Neural crest cell (in vitro differentiated cells): ENCODE measurements around the gene NPAS3. TPM values are rescaled to one million over a fixed set of nuclear protein-coding genes. Genes with fewer than 3 reads are reported as not detected.

ENCODE experiments used
- DNase-seq: peaks from one replicate; pipeline ENCODE4 v3.0.0; 2021; ENCODE audit warnings: low read depth, mixed read lengths, low spot score
- H3K27ac Mint-ChIP-seq: one replicate; pipeline ENCODE4 v1.8.0; 2021; ENCODE audit warnings: mild to moderate bottlenecking, mixed read lengths; ENCODE audit not compliant: unreplicated experiment
- H3K27me3 Mint-ChIP-seq: 2 replicates; pipeline ENCODE4 v1.8.0; 2021; ENCODE audit warnings: low read depth, mild to moderate bottlenecking, mixed read lengths
- H3K36me3 Mint-ChIP-seq: 2 replicates; pipeline ENCODE4 v1.8.0; 2021; ENCODE audit warnings: low read depth, mild to moderate bottlenecking, mixed read lengths
- H3K4me1 Mint-ChIP-seq: 2 replicates; pipeline ENCODE4 v1.8.0; 2021; ENCODE audit warnings: mixed read lengths
- H3K4me3 Mint-ChIP-seq: one replicate; pipeline ENCODE4 v1.8.0; 2021; ENCODE audit warnings: mild to moderate bottlenecking, mixed read lengths
- H3K9me3 Mint-ChIP-seq: 2 replicates; pipeline ENCODE4 v1.8.0; 2021; ENCODE audit warnings: mixed read lengths
- total RNA-seq: library from RNA; stranded (reverse); gene quantifications from 2 replicates; pipeline ENCODE4 v1.2.1, GENCODE V29; 2021
- TF ChIP-seq, protein P1 (sequence below): fragments of 200-600 bp; sonication (generic); conservative IDR thresholded peaks from 2 replicates; pipeline ENCODE4 v1.5.0; 2021; ENCODE audit warnings: antibody characterized with exemption, mild to moderate bottlenecking

Gene NPAS3
- total RNA-seq, 1 donor from 2014 or later, result 18.2 TPM

DNA sequence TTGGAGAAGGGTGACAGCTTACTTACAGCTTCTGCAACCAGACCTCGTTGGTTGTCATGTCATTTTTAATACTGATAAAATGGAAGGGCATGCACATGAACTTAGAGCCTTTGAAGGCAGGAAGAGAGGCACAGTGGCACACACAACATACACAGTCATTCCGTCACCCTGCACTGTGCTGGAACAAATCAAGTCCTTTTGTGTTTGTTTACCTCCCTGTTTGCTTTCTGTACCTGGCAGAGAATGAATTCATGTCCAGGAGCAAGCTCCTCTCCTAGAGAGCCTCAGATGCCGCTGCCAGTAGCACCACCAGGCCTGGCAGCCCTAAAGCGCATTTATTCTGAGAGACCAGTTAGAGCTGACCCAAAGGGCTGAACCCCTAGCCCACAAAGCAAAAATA, 551.9 kb downstream of the NPAS3 start:
- peaks cover 7% of the 10 kb centered on the region for H3K36me3 Mint-ChIP-seq
- H3K4me3 Mint-ChIP-seq, result no peak overlapping the region
- H3K9me3 Mint-ChIP-seq, result peaks cover 8% of the 10 kb centered on the region
- TF ChIP-seq, protein P1, sequence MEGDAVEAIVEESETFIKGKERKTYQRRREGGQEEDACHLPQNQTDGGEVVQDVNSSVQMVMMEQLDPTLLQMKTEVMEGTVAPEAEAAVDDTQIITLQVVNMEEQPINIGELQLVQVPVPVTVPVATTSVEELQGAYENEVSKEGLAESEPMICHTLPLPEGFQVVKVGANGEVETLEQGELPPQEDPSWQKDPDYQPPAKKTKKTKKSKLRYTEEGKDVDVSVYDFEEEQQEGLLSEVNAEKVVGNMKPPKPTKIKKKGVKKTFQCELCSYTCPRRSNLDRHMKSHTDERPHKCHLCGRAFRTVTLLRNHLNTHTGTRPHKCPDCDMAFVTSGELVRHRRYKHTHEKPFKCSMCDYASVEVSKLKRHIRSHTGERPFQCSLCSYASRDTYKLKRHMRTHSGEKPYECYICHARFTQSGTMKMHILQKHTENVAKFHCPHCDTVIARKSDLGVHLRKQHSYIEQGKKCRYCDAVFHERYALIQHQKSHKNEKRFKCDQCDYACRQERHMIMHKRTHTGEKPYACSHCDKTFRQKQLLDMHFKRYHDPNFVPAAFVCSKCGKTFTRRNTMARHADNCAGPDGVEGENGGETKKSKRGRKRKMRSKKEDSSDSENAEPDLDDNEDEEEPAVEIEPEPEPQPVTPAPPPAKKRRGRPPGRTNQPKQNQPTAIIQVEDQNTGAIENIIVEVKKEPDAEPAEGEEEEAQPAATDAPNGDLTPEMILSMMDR, result no peak
- no peak for DNase-seq
- no peaks in the 10 kb centered on the region for H3K27me3 Mint-ChIP-seq
- peaks cover 29% of the 10 kb centered on the region for H3K4me1 Mint-ChIP-seq
- no peak overlapping the region for H3K27ac Mint-ChIP-seq

DNA sequence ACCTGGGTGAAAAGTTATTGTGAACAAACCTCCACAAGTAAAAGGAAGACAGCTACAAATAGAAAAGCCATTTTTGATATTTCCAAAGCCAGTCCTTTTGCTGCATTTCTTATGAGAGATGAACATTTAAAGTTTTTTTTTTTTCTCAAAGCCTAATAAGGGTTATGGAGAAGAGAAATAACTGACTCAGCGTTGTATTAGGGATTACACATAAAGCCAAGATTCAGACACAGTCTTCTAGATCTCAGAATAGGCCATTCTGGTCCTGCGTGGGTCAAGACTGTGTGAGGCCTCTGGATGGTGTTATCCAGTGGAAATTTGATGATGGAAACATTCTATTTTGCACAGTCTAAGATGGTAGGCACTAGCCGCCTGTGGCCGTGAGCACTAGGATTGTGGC, 552.4 kb downstream of the NPAS3 start:
- DNase-seq, result no peak
- Mint-ChIP-seq H3K36me3 (peaks cover 9% of the 10 kb centered on the region), H3K4me1 (peaks cover 29% of the 10 kb centered on the region), H3K4me3 (no peak overlapping the region), H3K9me3 (peaks cover 9% of the 10 kb centered on the region), H3K27ac (no peak overlapping the region), H3K27me3 (no peaks in the 10 kb centered on the region)
- TF ChIP-seq, protein P1, result no peak

DNA sequence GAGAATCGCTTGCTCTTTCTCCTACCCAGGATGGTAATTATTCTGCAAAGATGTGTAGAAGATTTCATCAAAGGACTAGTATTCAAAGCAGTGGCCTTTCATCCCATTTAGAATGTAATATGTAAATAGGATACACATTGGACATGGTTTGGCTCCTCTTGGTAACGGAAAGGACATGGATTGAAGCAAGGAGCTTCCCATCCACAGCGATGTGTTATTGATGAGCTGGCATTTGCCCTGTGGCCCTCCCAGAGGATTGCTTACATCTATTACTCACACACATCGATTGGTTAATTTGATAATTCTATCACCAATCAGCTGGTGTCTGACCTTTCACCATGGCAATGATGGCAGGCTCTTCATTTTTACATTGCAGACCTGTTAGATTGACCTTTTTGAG, 553.8 kb downstream of the NPAS3 start:
- H3K36me3 Mint-ChIP-seq, result peaks cover 12% of the 10 kb centered on the region
- TF ChIP-seq, protein P1, result no peak
- no peak overlapping the region for H3K4me3 Mint-ChIP-seq
- no peak overlapping the region for H3K27ac Mint-ChIP-seq
- no peaks in the 10 kb centered on the region for H3K27me3 Mint-ChIP-seq
- peaks cover 14% of the 10 kb centered on the region for H3K9me3 Mint-ChIP-seq
- peaks cover 29% of the 10 kb centered on the region for H3K4me1 Mint-ChIP-seq
- DNase-seq, result no peak

DNA sequence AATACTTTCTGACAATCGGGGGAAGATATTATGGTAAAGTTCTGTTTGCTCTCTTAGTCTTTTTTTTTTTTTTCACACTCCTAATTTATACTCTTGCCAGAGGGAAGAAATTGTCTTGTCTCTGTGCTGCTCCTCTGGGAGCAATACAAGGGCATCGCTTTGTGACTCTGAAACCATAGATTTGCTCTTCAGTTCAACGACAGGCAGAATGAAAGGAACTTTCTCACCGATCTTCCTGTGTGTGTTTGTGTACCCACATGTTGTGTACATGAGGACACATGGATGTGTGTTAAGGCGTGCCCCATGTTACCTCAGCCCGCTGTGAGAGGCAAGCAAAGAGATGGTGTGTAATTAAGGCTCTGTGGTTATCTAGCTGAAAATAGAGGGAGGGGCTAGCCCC, 554.6 kb downstream of the NPAS3 start:
- Mint-ChIP-seq H3K27ac (no peak overlapping the region), H3K9me3 (peaks cover 14% of the 10 kb centered on the region), H3K4me1 (peaks cover 29% of the 10 kb centered on the region), H3K4me3 (no peak overlapping the region), H3K27me3 (no peaks in the 10 kb centered on the region), H3K36me3 (peaks cover 12% of the 10 kb centered on the region)
- TF ChIP-seq, protein P1, result no peak
- no peak for DNase-seq

DNA sequence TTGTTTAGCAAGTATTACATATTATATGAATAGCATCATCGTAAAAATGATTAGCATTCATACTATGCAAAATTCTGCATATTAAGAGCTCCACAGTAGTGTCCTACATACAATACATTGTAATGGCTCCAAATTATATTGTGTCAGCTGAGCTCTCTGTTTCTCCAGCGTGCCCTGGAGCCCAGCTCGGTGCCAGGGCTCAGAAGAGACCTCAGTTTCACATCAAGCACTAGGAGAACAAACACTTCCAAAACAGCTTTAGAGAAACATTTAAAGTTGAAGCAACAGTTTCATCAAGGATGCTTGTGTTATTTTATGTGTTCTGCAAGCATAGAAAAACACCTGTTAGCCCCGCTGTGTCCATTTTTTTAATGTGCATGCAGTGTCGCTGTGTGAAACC, 555.3 kb downstream of the NPAS3 start:
- peaks cover 14% of the 10 kb centered on the region for H3K9me3 Mint-ChIP-seq
- no peaks in the 10 kb centered on the region for H3K27me3 Mint-ChIP-seq
- peaks cover 29% of the 10 kb centered on the region for H3K4me1 Mint-ChIP-seq
- DNase-seq, result no peak
- no peak overlapping the region for H3K4me3 Mint-ChIP-seq
- H3K27ac Mint-ChIP-seq, result no peak overlapping the region
- peaks cover 12% of the 10 kb centered on the region for H3K36me3 Mint-ChIP-seq
- TF ChIP-seq, protein P1, result no peak

DNA sequence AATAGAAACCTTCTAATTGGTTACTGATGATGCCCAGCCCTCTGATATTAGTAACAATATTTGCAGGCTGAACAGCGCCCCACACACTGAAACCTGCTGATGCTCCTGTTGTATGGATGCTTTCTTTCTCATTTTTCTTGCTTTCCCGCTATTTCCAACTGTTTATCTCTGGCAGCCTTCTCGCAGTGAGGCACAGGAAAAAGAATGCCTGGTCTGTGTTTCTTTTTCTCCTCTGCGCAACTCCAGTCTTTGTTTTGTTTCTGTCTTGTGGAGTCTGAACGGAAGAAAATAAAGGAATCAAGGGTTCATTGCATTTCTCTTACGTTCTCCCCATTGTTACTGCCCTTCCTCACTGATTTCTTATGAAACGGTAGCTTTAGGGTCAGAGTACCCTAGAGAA, 561.0 kb downstream of the NPAS3 start:
- Mint-ChIP-seq H3K27me3 (no peaks in the 10 kb centered on the region), H3K36me3 (peaks cover 12% of the 10 kb centered on the region), H3K4me3 (peak overlapping the region; percentile 19), H3K4me1 (peaks cover 12% of the 10 kb centered on the region), H3K9me3 (peaks cover 14% of the 10 kb centered on the region), H3K27ac (peak overlapping the region; percentile 95)
- TF ChIP-seq, protein P1, result no peak
- DNase-seq, result no peak
